HepG2 (cell line): ENCODE results near the gene SNX15. TPM values are rescaled to one million over a fixed set of nuclear protein-coding genes. Genes with fewer than 3 reads are reported as not detected.

Source experiments
- ATF2 ChIP-seq: sonication (generic); formaldehyde crosslinking; IDR thresholded peaks from 2 replicates; pipeline ENCODE4 v1.4.0; 2020; ENCODE audit warnings: missing genetic modification reagents
- CREM ChIP-seq, 2 experiments: sonication (generic) in 1 of 2; formaldehyde crosslinking in 1 of 2; IDR thresholded peaks; 2 replicates each; pipeline versions ENCODE4 v1.4.0 to v1.6.1; 2016 to 2020; ENCODE audit warnings: antibody characterized with exemption in 1 of 2, mild to moderate bottlenecking in 1 of 2, missing genetic modification reagents in 1 of 2
- GZF1 ChIP-seq: sonication (generic); formaldehyde crosslinking; IDR thresholded peaks from 2 replicates; pipeline ENCODE4 v1.5.1; 2020; ENCODE audit warnings: mild to moderate bottlenecking, missing genetic modification reagents
- KDM4B ChIP-seq: sonication (generic); formaldehyde crosslinking; IDR thresholded peaks from 2 replicates; pipeline ENCODE4 v1.4.0; 2020; ENCODE audit warnings: missing genetic modification reagents
- MTA3 ChIP-seq: sonication (generic); formaldehyde crosslinking; IDR thresholded peaks from 2 replicates; pipeline ENCODE4 v1.4.0; 2020; ENCODE audit warnings: missing genetic modification reagents
- ONECUT2 ChIP-seq: sonication (generic); formaldehyde crosslinking; IDR thresholded peaks from 2 replicates; pipeline ENCODE4 v1.4.0; 2020; ENCODE audit warnings: missing genetic modification reagents
- PLRG1 ChIP-seq: fragments of 450-650 bp; conservative IDR thresholded peaks from 2 replicates; pipeline ENCODE4 v1.6.1; 2016
- RCOR2 ChIP-seq: IDR thresholded peaks from 2 replicates; pipeline ENCODE4 v1.6.1; 2016; ENCODE audit warnings: missing biosample characterization, missing genetic modification reagents
- RFX5 ChIP-seq: IDR thresholded peaks from 2 replicates; pipeline ENCODE4 v1.6.1; 2011; ENCODE audit warnings: low read depth, low read length, improper control_type of control experiment
- SALL2 ChIP-seq: sonication (generic); formaldehyde crosslinking; IDR thresholded peaks from 2 replicates; pipeline ENCODE4 v1.8.1; 2023; ENCODE audit warnings: mild to moderate bottlenecking, missing genetic modification reagents, inconsistent platforms
- SIX4 ChIP-seq: sonication (generic); formaldehyde crosslinking; IDR thresholded peaks from 2 replicates; pipeline ENCODE4 v1.4.0; 2020; ENCODE audit warnings: missing genetic modification reagents
- SOX5 ChIP-seq: IDR thresholded peaks from 2 replicates; pipeline ENCODE4 v1.6.1; 2016; ENCODE audit warnings: borderline replicate concordance
- TCF12 ChIP-seq, 2 experiments: fragments of 450-650 bp in 1 of 2; sonication (generic) in 1 of 2; formaldehyde crosslinking in 1 of 2; IDR thresholded peaks; 2 replicates each; pipeline versions ENCODE4 v1.6.1 to v1.8.0; 2017 to 2022; ENCODE audit warnings: antibody characterized with exemption in 1 of 2, mild to moderate bottlenecking in 1 of 2, missing genetic modification reagents in 1 of 2, moderate library complexity in 1 of 2
- TP53 ChIP-seq: sonication (generic); formaldehyde crosslinking; conservative IDR thresholded peaks from 2 replicates; pipeline ENCODE4 v1.4.0; 2020; ENCODE audit warnings: missing genetic modification reagents
- ZNF12 ChIP-seq: sonication (generic); formaldehyde crosslinking; IDR thresholded peaks from 2 replicates; pipeline ENCODE4 v1.5.0; 2020; ENCODE audit warnings: missing genetic modification reagents
- ZNF24 ChIP-seq: fragments of 450-650 bp; IDR thresholded peaks from 2 replicates; pipeline ENCODE4 v1.6.1; 2017; ENCODE audit warnings: antibody characterized with exemption, mild to moderate bottlenecking
- ZNF484 ChIP-seq: sonication (generic); formaldehyde crosslinking; IDR thresholded peaks from 2 replicates; pipeline ENCODE4 v1.5.1; 2020; ENCODE audit warnings: mild to moderate bottlenecking, low read depth, missing genetic modification reagents, borderline replicate concordance
- ZNF543 ChIP-seq: sonication (generic); formaldehyde crosslinking; IDR thresholded peaks from 2 replicates; pipeline ENCODE4 v1.4.0; 2020; ENCODE audit warnings: mild to moderate bottlenecking, missing genetic modification reagents
- ZNF556 ChIP-seq: sonication (generic); formaldehyde crosslinking; IDR thresholded peaks from 2 replicates; pipeline ENCODE4 v1.4.0; 2020; ENCODE audit warnings: mild to moderate bottlenecking, missing genetic modification reagents, borderline replicate concordance
- ZNF570 ChIP-seq: sonication (generic); formaldehyde crosslinking; IDR thresholded peaks from 2 replicates; pipeline ENCODE4 v1.4.0; 2020; ENCODE audit warnings: mild to moderate bottlenecking, missing genetic modification reagents, borderline replicate concordance
- ZNF574 ChIP-seq: sonication (generic); formaldehyde crosslinking; IDR thresholded peaks from 2 replicates; pipeline ENCODE4 v1.4.0; 2020; ENCODE audit warnings: missing genetic modification reagents
- ZNF709 ChIP-seq: sonication (generic); formaldehyde crosslinking; IDR thresholded peaks from 2 replicates; pipeline ENCODE4 v1.5.0; 2020; ENCODE audit warnings: mild to moderate bottlenecking, missing genetic modification reagents
- ZNF776 ChIP-seq: sonication (generic); formaldehyde crosslinking; IDR thresholded peaks from 2 replicates; pipeline ENCODE4 v1.4.0; 2020; ENCODE audit warnings: mild to moderate bottlenecking, missing genetic modification reagents
- polyA plus RNA-seq, 8 experiments: library from polyadenylated mRNA; depleted of rRNA in 3 of 8; stranded (reverse) in 7 of 8; unstranded in 1 of 8; fragments of >200 nt; fragmentation: Illumina TruSeq in 4 of 8; extraction: Trizol in 4 of 8; gene quantifications; 2 replicates each; pipeline versions ENCODE4 v1.2.1 to v1.2.3, GENCODE V29; 2011 to 2016; ENCODE audit warnings: low read depth in 4 of 8, missing spikeins in 1 of 8, mixed read lengths in 1 of 8; ENCODE audit not compliant: insufficient read depth in 1 of 8
- total RNA-seq, 5 experiments: library from RNA; depleted of rRNA; stranded (reverse); fragments of >200 nt; fragmentation: Illumina TruSeq; extraction: Trizol; gene quantifications; 2 replicates each; pipeline ENCODE4 v1.2.3, GENCODE V29; 2016; ENCODE audit warnings: low read depth in 1 of 5
- TF ChIP-seq, protein P1 (sequence below): sonication (generic); formaldehyde crosslinking; conservative IDR thresholded peaks from 2 replicates; pipeline ENCODE4 v1.8.1; 2023; ENCODE audit warnings: missing genetic modification reagents
- TF ChIP-seq, protein P2 (sequence below): sonication (generic); formaldehyde crosslinking; IDR thresholded peaks from 2 replicates; pipeline ENCODE4 v1.8.0; 2022; ENCODE audit warnings: mild to moderate bottlenecking, missing genetic modification reagents

Gene SNX15
- total and polyA plus RNA-seq, 2 of the 13 experiments (the other 11 are each of a cell fraction or from before 2014, with no cell fraction given) = 19.1 to 22.6 TPM

GRCh38 chr11:65013130-65013887, 13.9 kb upstream of the SNX15 start (continued):
- TF ChIP-seq CREM (IDR thresholded peaks at IDR 0.05) (no peak; the same call in 1 of the 2 replicates), CREM (CRISPR knock-in tag; IDR thresholded peaks at IDR 0.05) (no peak), ZNF12 (CRISPR knock-in tag) (no peak), TCF12 (IDR thresholded peaks at IDR 0.05) (no peak), TCF12 (CRISPR knock-in tag; IDR thresholded peaks at IDR 0.05) (no peak), GZF1 (CRISPR knock-in tag) (0 out of 2 replicates have a peak, but pooled peaks have one; percentile 47), ZNF570 (no peak), TP53 (no peak), ZNF574 (CRISPR knock-in tag) (no peak), ONECUT2 (CRISPR knock-in tag) (no peak), ATF2 (CRISPR knock-in tag) (peak; percentile 40; the same call in 1 of the 2 replicates), KDM4B (CRISPR knock-in tag) (0 out of 2 replicates have a peak, but pooled peaks have one; percentile 23), SALL2 (CRISPR knock-in tag) (no peak), ZNF776 (CRISPR knock-in tag) (no peak), ZNF556 (CRISPR knock-in tag) (no peak), ZNF484 (CRISPR knock-in tag) (no peak), SIX4 (CRISPR knock-in tag) (no peak), SOX5 (CRISPR knock-in tag) (no peak), ZNF24 (no peak), PLRG1 (no peak), MTA3 (CRISPR knock-in tag) (no peak), ZNF709 (peak; percentile 82; the same call in 1 of the 2 replicates), RCOR2 (CRISPR knock-in tag) (no peak), RFX5 (no peak), ZNF543 (no peak)
- TF ChIP-seq, protein P1, sequence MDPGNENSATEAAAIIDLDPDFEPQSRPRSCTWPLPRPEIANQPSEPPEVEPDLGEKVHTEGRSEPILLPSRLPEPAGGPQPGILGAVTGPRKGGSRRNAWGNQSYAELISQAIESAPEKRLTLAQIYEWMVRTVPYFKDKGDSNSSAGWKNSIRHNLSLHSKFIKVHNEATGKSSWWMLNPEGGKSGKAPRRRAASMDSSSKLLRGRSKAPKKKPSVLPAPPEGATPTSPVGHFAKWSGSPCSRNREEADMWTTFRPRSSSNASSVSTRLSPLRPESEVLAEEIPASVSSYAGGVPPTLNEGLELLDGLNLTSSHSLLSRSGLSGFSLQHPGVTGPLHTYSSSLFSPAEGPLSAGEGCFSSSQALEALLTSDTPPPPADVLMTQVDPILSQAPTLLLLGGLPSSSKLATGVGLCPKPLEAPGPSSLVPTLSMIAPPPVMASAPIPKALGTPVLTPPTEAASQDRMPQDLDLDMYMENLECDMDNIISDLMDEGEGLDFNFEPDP (CRISPR knock-in tag) = no peak
- TF ChIP-seq, protein P2, sequence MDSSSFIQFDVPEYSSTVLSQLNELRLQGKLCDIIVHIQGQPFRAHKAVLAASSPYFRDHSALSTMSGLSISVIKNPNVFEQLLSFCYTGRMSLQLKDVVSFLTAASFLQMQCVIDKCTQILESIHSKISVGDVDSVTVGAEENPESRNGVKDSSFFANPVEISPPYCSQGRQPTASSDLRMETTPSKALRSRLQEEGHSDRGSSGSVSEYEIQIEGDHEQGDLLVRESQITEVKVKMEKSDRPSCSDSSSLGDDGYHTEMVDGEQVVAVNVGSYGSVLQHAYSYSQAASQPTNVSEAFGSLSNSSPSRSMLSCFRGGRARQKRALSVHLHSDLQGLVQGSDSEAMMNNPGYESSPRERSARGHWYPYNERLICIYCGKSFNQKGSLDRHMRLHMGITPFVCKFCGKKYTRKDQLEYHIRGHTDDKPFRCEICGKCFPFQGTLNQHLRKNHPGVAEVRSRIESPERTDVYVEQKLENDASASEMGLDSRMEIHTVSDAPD (CRISPR knock-in tag) = no peak
